Dermis microvascular lymphatic vessel endothelial cell (primary cell): ENCODE data around the gene PROK1. TPM values are rescaled to one million over a fixed set of nuclear protein-coding genes. Genes with fewer than 3 reads are reported as not detected.
"Not testable (repeated sequence)": the region's sequence is repeated elsewhere in the genome, so short reads cannot be mapped to it uniquely, and the experiment has no call there.

ENCODE experiments used
- DNase-seq, 2 donors: peaks; one replicate each; pipeline versions ENCODE4 v3.0.0 to v3.0.0-alpha.2; 2010; ENCODE audit warnings: low read depth in 2 of 2
- total RNA-seq: library from RNA; depleted of rRNA; stranded (reverse); fragments of >200 nt; gene quantifications from 2 replicates; pipeline ENCODE4 v1.2.1, GENCODE V29; 2014

The PROK1 gene
- total RNA-seq, 1 donor from 2014 or later = not detected

GRCh38 chr1:110433803-110434202, 17.1 kb upstream of the PROK1 start:
- no peak for DNase-seq

GRCh38 chr1:110434946-110435345, 16.0 kb upstream of the PROK1 start:
- no peak for DNase-seq

GRCh38 chr1:110436635-110437034, 14.3 kb upstream of the PROK1 start:
- no peak for DNase-seq

GRCh38 chr1:110437645-110438299, 13.2 kb upstream of the PROK1 start:
- DNase-seq = not testable (repeated sequence)

- no peak for DNase-seq
These were observed 12.1 kb upstream of the PROK1 start for GRCh38 chr1:110438893-110439292.

- not testable (repeated sequence) for DNase-seq
These were observed 11.1 kb upstream of the PROK1 start for GRCh38 chr1:110439873-110440272.

GRCh38 chr1:110440877-110441276, 10.1 kb upstream of the PROK1 start:
- no peak for DNase-seq

- DNase-seq = no peak
These were observed 9.1 kb upstream of the PROK1 start for GRCh38 chr1:110441888-110442287.

GRCh38 chr1:110443451-110443850, 7.5 kb upstream of the PROK1 start:
- no peak for DNase-seq

- DNase-seq = no peak
These were observed 6.4 kb upstream of the PROK1 start for GRCh38 chr1:110444561-110444960.

GRCh38 chr1:110449661-110450651, 993 bp upstream of the PROK1 start:
- DNase-seq = no peak

GRCh38 chr1:110452330-110452729, 1.4 kb downstream of the PROK1 start:
- no peak for DNase-seq

- no peak for DNase-seq
These were observed 2.9 kb downstream of the PROK1 start for GRCh38 chr1:110453829-110454228.

- no peak for DNase-seq
These were observed 3.4 kb downstream of the PROK1 start for GRCh38 chr1:110454328-110454727.

GRCh38 chr1:110455151-110455550, 4.2 kb downstream of the PROK1 start:
- no peak for DNase-seq

GRCh38 chr1:110457206-110457605, 6.3 kb downstream of the PROK1 start:
- no peak for DNase-seq

- peak; percentile 60 to 70 for DNase-seq
These were observed 9.6 kb downstream of the PROK1 start for GRCh38 chr1:110460253-110461220.

- DNase-seq = no peak
These were observed 11.1 kb downstream of the PROK1 start for GRCh38 chr1:110462093-110462492.

GRCh38 chr1:110462964-110463363, 12.0 kb downstream of the PROK1 start:
- DNase-seq = no peak

GRCh38 chr1:110463725-110464124, 12.8 kb downstream of the PROK1 start:
- no peak for DNase-seq

GRCh38 chr1:110464340-110464739, 13.4 kb downstream of the PROK1 start:
- DNase-seq = no peak
